Gastrocnemius medialis (tissue), 4 donors: ENCODE data around the gene PHKA2. TPM values are rescaled to one million over a fixed set of nuclear protein-coding genes. Genes with fewer than 3 reads are reported as not detected.
A peak's percentile ranks its signal among the peaks of the same experiment; 100 is the strongest.

Experiments
- ATAC-seq, 2 donors: fragments of 150-250 bp; one replicate each; pipeline ENCODE4 v1.9.1; 2016
- DNase-seq, 2 donors: peaks; one replicate each; pipeline ENCODE4 v3.0.0-alpha.2; 2019
- H3K27ac ChIP-seq, 4 donors: fragments of 200-600 bp; sonication (generic); 1 replicate in 1 of 4; 2 replicates in 3 of 4; pipeline ENCODE4 v1.5.1; 2016 to 2018; ENCODE audit warnings: mild to moderate bottlenecking in 2 of 4, moderate library complexity in 1 of 4
- H3K27me3 ChIP-seq, 3 donors: fragments of 200-600 bp; sonication (generic) in 2 of 3; 1 replicate in 1 of 3; 2 replicates in 2 of 3; pipeline versions ENCODE4 v1.5.1 to v1.6.0; 2016 to 2019; ENCODE audit warnings: mild to moderate bottlenecking in 1 of 3, moderate library complexity in 1 of 3
- H3K36me3 ChIP-seq, 2 donors: fragments of 200-600 bp; sonication (generic) in 1 of 2; one replicate each; pipeline ENCODE4 v1.5.1; 2017 to 2018
- H3K4me1 ChIP-seq, 2 donors: fragments of 200-600 bp; sonication (generic) in 1 of 2; one replicate each; pipeline ENCODE4 v1.5.1; 2016 to 2017; ENCODE audit warnings: mild to moderate bottlenecking in 2 of 2
- H3K4me3 ChIP-seq, 4 donors: fragments of 200-600 bp; sonication (generic) in 3 of 4; 1 replicate in 1 of 4; 2 replicates in 3 of 4; pipeline ENCODE4 v1.5.1; 2016 to 2019; ENCODE audit warnings: mild to moderate bottlenecking in 2 of 4
- H3K9me3 ChIP-seq, 3 donors: fragments of 200-600 bp; sonication (generic) in 2 of 3; 1 replicate in 1 of 3; 2 replicates in 2 of 3; pipeline ENCODE4 v1.5.1; 2016 to 2019
- CTCF ChIP-seq, 5 experiments: fragments of 450-650 bp in 3 of 5; fragments of 200-600 bp in 2 of 5; sonication (generic) in 2 of 5; IDR thresholded peaks in 4 of 5; conservative IDR thresholded peaks in 1 of 5; 1 replicate in 4 of 5; 2 replicates in 1 of 5; pipeline ENCODE4 v1.5.1; 2016 to 2019; ENCODE audit warnings: antibody characterized with exemption in 5 of 5, mild to moderate bottlenecking in 3 of 5, moderate library complexity in 3 of 5
- POLR2A ChIP-seq, 2 donors: fragments of 450-650 bp; IDR thresholded peaks; one replicate each; pipeline ENCODE4 v1.6.1; 2017; ENCODE audit warnings: antibody characterized with exemption in 2 of 2, mild to moderate bottlenecking in 2 of 2, moderate library complexity in 2 of 2
- in situ Hi-C, 4 donors: fragments of 200-750 bp; cut with MboI; loops; one replicate each; pipeline versions ENCODE4 v1.15.0 to v1.8.0; 2017; ENCODE audit warnings: low sequenced_read_pairs in 4 of 4
- intact Hi-C: fragments of 100-400 bp; cut with DNase I; formaldehyde crosslinking; loops from one replicate; pipeline ENCODE4 v1.15.1; 2023; ENCODE audit warnings: low total_unique reads
- total RNA-seq, 4 donors: library from RNA; depleted of rRNA; stranded (reverse); fragments of >200 nt; gene quantifications; one replicate each; pipeline versions ENCODE4 v1.1.0 to v1.2.3, GENCODE V29; 2016

The PHKA2 gene
- total RNA-seq = 10 to 100 TPM in 2 of 4 donors, 1 to 10 TPM in 2; 4.6 to 20.6 (median 11.0) TPM

GRCh38 chrX:18983666-18984380, at the start of gene PHKA2:
Gene PHKA2 (minus strand): TSS chrX:18984114. CDS start chrX:18983932, 182 bp downstream.
- H3K4me3 ChIP-seq = peak within 1 kb of the TSS; percentile 73 to 86 (median 76)
- peak; percentile 4 to 31 for DNase-seq
- H3K27ac ChIP-seq = peak within 1 kb of the TSS; percentile 88 to 96 (median 92)
- no peaks in the 10 kb centered on the region for H3K36me3 ChIP-seq
- intact Hi-C loops = loop anchor here (10.0 kb wide), 3 partner anchors 361 to 1271 kb away; partner anchors contain the start of genes CDKL5 and PDHA1
- TF ChIP-seq POLR2A (IDR thresholded peaks at IDR 0.05) (no peak), CTCF (IDR thresholded peaks at IDR 0.05 in 4 of 5, conservative IDR thresholded peaks at IDR 0.05 in 1 of 5) (no peak)
- no peaks in the 10 kb centered on the region for H3K27me3 ChIP-seq
- ATAC-seq = peak; percentile 65 to 67
- peaks cover 5 to 10% of the 10 kb centered on the region in 2 donors for H3K4me1 ChIP-seq
- H3K9me3 ChIP-seq = no peaks in the 10 kb centered on the region
- in situ Hi-C loops = loop anchor here in 2 of 4 donors (25.0 kb wide), 1 partner anchor 353 kb away; the partner anchor contains the start of gene PDHA1 (in 2 of the 2)

GRCh38 chrX:19030805-19031204, 46.9 kb upstream of the PHKA2 start:
- no peak for TF ChIP-seq POLR2A (IDR thresholded peaks at IDR 0.05)
- no peak for TF ChIP-seq CTCF (IDR thresholded peaks at IDR 0.05 in 4 of 5, conservative IDR thresholded peaks at IDR 0.05 in 1 of 5)
- in situ Hi-C loops (no loop called here), intact Hi-C loops (no loop called here)
- DNase-seq (no peak), ATAC-seq (no peak)
- Histone ChIP-seq H3K27ac (no peak overlapping the region), H3K27me3 (no peaks in the 10 kb centered on the region), H3K36me3 (no peaks in the 10 kb centered on the region), H3K4me1 (no peaks in the 10 kb centered on the region), H3K4me3 (no peak overlapping the region), H3K9me3 (no peaks in the 10 kb centered on the region)

GRCh38 chrX:19028560-19028959, 44.6 kb upstream of the PHKA2 start:
- TF ChIP-seq POLR2A (IDR thresholded peaks at IDR 0.05) = no peak
- TF ChIP-seq CTCF (IDR thresholded peaks at IDR 0.05 in 4 of 5, conservative IDR thresholded peaks at IDR 0.05 in 1 of 5) = no peak
- Histone ChIP-seq H3K4me1 (no peaks in the 10 kb centered on the region), H3K27ac (no peak overlapping the region), H3K36me3 (no peaks in the 10 kb centered on the region), H3K9me3 (no peaks in the 10 kb centered on the region), H3K27me3 (no peaks in the 10 kb centered on the region), H3K4me3 (no peak overlapping the region)
- in situ Hi-C loops (no loop called here), intact Hi-C loops (no loop called here)
- no peak for DNase-seq
- ATAC-seq = no peak

GRCh38 chrX:19024366-19024765, 40.5 kb upstream of the PHKA2 start:
- in situ Hi-C loops = no loop called here
- ATAC-seq = no peak

More at GRCh38 chrX:19024366-19024765, 40.5 kb upstream of the PHKA2 start:
- DNase-seq = no peak
- intact Hi-C loops = no loop called here
- no peak overlapping the region for H3K27ac ChIP-seq
- H3K36me3 ChIP-seq = no peaks in the 10 kb centered on the region
- H3K27me3 ChIP-seq = no peaks in the 10 kb centered on the region
- TF ChIP-seq POLR2A (IDR thresholded peaks at IDR 0.05) (no peak), CTCF (IDR thresholded peaks at IDR 0.05 in 4 of 5, conservative IDR thresholded peaks at IDR 0.05 in 1 of 5) (no peak)
- H3K4me3 ChIP-seq = no peak overlapping the region
- no peaks in the 10 kb centered on the region for H3K9me3 ChIP-seq
- H3K4me1 ChIP-seq = no peaks in the 10 kb centered on the region
